Measurements from ENCODE around the gene GREB1.

DNA sequence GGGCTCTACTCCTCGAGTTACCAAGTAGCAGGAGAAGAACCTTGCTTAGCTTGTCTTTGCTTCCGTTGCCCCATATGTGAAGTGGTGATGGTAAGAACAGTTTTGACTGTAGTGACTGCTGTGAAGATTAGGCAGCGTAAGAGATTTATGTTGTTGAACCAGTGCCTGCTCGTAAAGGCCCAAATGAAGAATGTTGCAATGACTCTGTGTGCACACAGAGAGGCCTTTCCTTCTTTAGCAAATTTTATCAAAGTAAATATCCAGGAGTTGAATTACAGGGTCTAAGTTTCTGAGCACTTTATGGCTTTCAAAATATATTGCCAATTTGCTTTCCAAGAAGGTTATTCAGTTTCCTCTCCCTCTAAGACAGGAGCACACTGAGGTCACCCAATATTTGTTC, 121.7 kb downstream of the GREB1 start:
- TF ChIP-seq, protein P1, sequence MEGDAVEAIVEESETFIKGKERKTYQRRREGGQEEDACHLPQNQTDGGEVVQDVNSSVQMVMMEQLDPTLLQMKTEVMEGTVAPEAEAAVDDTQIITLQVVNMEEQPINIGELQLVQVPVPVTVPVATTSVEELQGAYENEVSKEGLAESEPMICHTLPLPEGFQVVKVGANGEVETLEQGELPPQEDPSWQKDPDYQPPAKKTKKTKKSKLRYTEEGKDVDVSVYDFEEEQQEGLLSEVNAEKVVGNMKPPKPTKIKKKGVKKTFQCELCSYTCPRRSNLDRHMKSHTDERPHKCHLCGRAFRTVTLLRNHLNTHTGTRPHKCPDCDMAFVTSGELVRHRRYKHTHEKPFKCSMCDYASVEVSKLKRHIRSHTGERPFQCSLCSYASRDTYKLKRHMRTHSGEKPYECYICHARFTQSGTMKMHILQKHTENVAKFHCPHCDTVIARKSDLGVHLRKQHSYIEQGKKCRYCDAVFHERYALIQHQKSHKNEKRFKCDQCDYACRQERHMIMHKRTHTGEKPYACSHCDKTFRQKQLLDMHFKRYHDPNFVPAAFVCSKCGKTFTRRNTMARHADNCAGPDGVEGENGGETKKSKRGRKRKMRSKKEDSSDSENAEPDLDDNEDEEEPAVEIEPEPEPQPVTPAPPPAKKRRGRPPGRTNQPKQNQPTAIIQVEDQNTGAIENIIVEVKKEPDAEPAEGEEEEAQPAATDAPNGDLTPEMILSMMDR (IDR thresholded peaks at IDR 0.05): no peak
- TF ChIP-seq POLR2A (IDR thresholded peaks at IDR 0.05) (no peak), EP300 (IDR thresholded peaks at IDR 0.05) (no peak)

Data from ovary (tissue), 3 donors.